B cell (primary cell): ENCODE data around the gene RNF130. TPM values are rescaled to one million over a fixed set of nuclear protein-coding genes. Genes with fewer than 3 reads are reported as not detected.

ENCODE experiments used
- ATAC-seq: fragments of 200-7000 bp; cut with Tn5 transposase; one replicate; pipeline ENCODE4 v1.10.0; 2021; ENCODE audit warnings: low read depth, mild to moderate bottlenecking, moderate number of reproducible peaks, moderate library complexity
- CTCF ChIA-PET: fragments of 350-600 bp; sonication (Branson Sonifier 250); formaldehyde crosslinking; loops from one replicate; lab custom pipeline; 2021; ENCODE audit warnings: antibody characterized with exemption, inconsistent platforms; lab: Charles Lee
- POLR2A ChIA-PET: fragments of 350-600 bp; sonication (Branson Sonifier 250); formaldehyde crosslinking; loops from one replicate; lab custom pipeline; 2021; ENCODE audit warnings: antibody characterized with exemption; lab: Charles Lee
- DNase-seq: peaks from one replicate; pipeline ENCODE4 v3.0.0; 2013
- H2AFZ ChIP-seq: 2 replicates; pipeline ENCODE4 v1.6.1; 2012; ENCODE audit warnings: mild to moderate bottlenecking, low read depth, low read length; ENCODE audit not compliant: insufficient read depth, poor library complexity, severe bottlenecking
- H3K27ac ChIP-seq, 2 donors: 1 replicate in 1 of 2; 2 replicates in 1 of 2; pipeline ENCODE4 v1.5.1; 2012 to 2013; ENCODE audit warnings: low read length in 2 of 2, mild to moderate bottlenecking in 2 of 2, moderate library complexity in 1 of 2
- H3K27me3 ChIP-seq, 4 experiments: fragments of 200-600 bp in 1 of 4; sonication (generic) in 1 of 4; replicated peaks in 1 of 4; 1 replicate in 2 of 4; 2 replicates in 2 of 4; pipeline versions ENCODE4 v1.6.1 to v1.7.0; 2013 to 2016; ENCODE audit warnings: low read length in 3 of 4, mild to moderate bottlenecking in 2 of 4, mixed read lengths in 1 of 4, moderate library complexity in 1 of 4; ENCODE audit not compliant: insufficient read depth in 4 of 4, control insufficient read depth in 3 of 4; ENCODE audit errors: control extremely low read depth in 1 of 4
- H3K36me3 ChIP-seq, 2 experiments: replicated peaks in 1 of 2; 1 replicate in 1 of 2; 2 replicates in 1 of 2; pipeline versions ENCODE4 v1.6.1 to v1.7.1; 2013; ENCODE audit warnings: low read length in 1 of 2; ENCODE audit not compliant: insufficient read depth in 2 of 2, control insufficient read depth in 1 of 2; ENCODE audit errors: control extremely low read depth in 1 of 2, extremely low read depth in 1 of 2
- H3K4me1 ChIP-seq, 2 donors: fragments of 200-600 bp in 1 of 2; sonication (generic) in 1 of 2; 1 replicate in 1 of 2; 2 replicates in 1 of 2; pipeline versions ENCODE4 v1.5.1 to v1.6.1; 2013 to 2017; ENCODE audit warnings: low read length in 2 of 2; ENCODE audit not compliant: control insufficient read depth in 2 of 2, insufficient read depth in 2 of 2
- H3K4me2 ChIP-seq: replicated peaks from 2 replicates; pipeline ENCODE3; 2012; ENCODE audit warnings: mild to moderate bottlenecking, low read depth, low read length; ENCODE audit not compliant: poor library complexity, severe bottlenecking
- H3K4me3 ChIP-seq, 5 experiments: fragments of 200-600 bp in 1 of 5; sonication (generic) in 1 of 5; 1 replicate in 3 of 5; 2 replicates in 2 of 5; pipeline versions ENCODE4 v1.5.1 to v1.7.0; 2011 to 2016; ENCODE audit warnings: low read length in 4 of 5, mild to moderate bottlenecking in 4 of 5, low read depth in 2 of 5, control low read depth in 1 of 5, moderate library complexity in 1 of 5; ENCODE audit not compliant: insufficient read depth in 1 of 5; ENCODE audit errors: control extremely low read depth in 1 of 5, extremely low read depth in 1 of 5
- H3K79me2 ChIP-seq: fragments of 200-600 bp; sonication (generic); one replicate; pipeline ENCODE4 v1.6.0; 2016; ENCODE audit warnings: low read length; ENCODE audit not compliant: control insufficient read depth, insufficient read depth
- H3K9ac ChIP-seq: fragments of 200-600 bp; sonication (generic); 2 replicates; pipeline ENCODE4 v1.6.1; 2017; ENCODE audit warnings: mild to moderate bottlenecking, low read length, moderate library complexity
- H3K9me3 ChIP-seq, 3 donors: one replicate each; pipeline versions ENCODE4 v1.6.1 to v1.7.1; 2013; ENCODE audit warnings: low read length in 2 of 3; ENCODE audit not compliant: control insufficient read depth in 2 of 3, insufficient read depth in 1 of 3; ENCODE audit errors: control extremely low read depth in 1 of 3
- H4K20me1 ChIP-seq: 2 replicates; pipeline ENCODE4 v1.6.0; 2012; ENCODE audit warnings: mild to moderate bottlenecking, low read length; ENCODE audit not compliant: insufficient read depth, control insufficient read depth, poor library complexity, severe bottlenecking
- H3K27ac Mint-ChIP-seq: one replicate; pipeline ENCODE4 v1.8.0; 2021; ENCODE audit warnings: mixed read lengths
- H3K27me3 Mint-ChIP-seq: one replicate; pipeline ENCODE4 v1.8.0; 2021; ENCODE audit warnings: mixed read lengths
- H3K4me1 Mint-ChIP-seq: one replicate; pipeline ENCODE4 v1.8.0; 2021; ENCODE audit warnings: mixed read lengths
- H3K4me3 Mint-ChIP-seq: one replicate; pipeline ENCODE4 v1.8.0; 2021; ENCODE audit warnings: mixed read lengths
- H3K9me3 Mint-ChIP-seq: one replicate; pipeline ENCODE4 v1.8.0; 2022; ENCODE audit warnings: mixed read lengths; ENCODE audit not compliant: insufficient read depth
- EZH2 ChIP-seq: IDR thresholded peaks from 2 replicates; pipeline ENCODE4 v1.6.1; 2012; ENCODE audit warnings: borderline replicate concordance, low read depth, mild to moderate bottlenecking, moderate library complexity, low read length; ENCODE audit not compliant: insufficient read depth, poor library complexity, severe bottlenecking
- WGBS: methylation state at CpG from one replicate; pipeline ENCODE4 v1.1.5; 2013; ENCODE audit warnings: missing lambda C conversion rate; ENCODE audit not compliant: insufficient coverage; 5-methylcytosine and 5-hydroxymethylcytosine counted together
- intact Hi-C: fragments of 100-400 bp; cut with micrococcal nuclease; formaldehyde crosslinking; loops from one replicate; pipeline ENCODE4 v1.10.0; 2022
- polyA plus RNA-seq: library from polyadenylated mRNA; depleted of rRNA; stranded (reverse); fragments of >200 nt; gene quantifications from 2 replicates; pipeline ENCODE4 v1.2.3, GENCODE V29; 2012
- total RNA-seq, 2 donors: library from RNA; stranded (reverse); fragments of 120-200 nt in 1 of 2; gene quantifications; 1 replicate in 1 of 2; 2 replicates in 1 of 2; pipeline versions ENCODE4 v1.2.3 to v1.2.4, GENCODE V29; 2013 to 2022
- TF ChIP-seq, protein P1 (sequence below): fragments of 200-600 bp; IDR thresholded peaks from one replicate; pipeline ENCODE4 v1.8.0; 2022; ENCODE audit warnings: antibody characterized with exemption, mild to moderate bottlenecking

Gene RNF130
- total and polyA plus RNA-seq, 2 donors (not counting 1 experiment from before 2014, with no cell fraction given): 18.1 to 25.8 TPM

DNA sequence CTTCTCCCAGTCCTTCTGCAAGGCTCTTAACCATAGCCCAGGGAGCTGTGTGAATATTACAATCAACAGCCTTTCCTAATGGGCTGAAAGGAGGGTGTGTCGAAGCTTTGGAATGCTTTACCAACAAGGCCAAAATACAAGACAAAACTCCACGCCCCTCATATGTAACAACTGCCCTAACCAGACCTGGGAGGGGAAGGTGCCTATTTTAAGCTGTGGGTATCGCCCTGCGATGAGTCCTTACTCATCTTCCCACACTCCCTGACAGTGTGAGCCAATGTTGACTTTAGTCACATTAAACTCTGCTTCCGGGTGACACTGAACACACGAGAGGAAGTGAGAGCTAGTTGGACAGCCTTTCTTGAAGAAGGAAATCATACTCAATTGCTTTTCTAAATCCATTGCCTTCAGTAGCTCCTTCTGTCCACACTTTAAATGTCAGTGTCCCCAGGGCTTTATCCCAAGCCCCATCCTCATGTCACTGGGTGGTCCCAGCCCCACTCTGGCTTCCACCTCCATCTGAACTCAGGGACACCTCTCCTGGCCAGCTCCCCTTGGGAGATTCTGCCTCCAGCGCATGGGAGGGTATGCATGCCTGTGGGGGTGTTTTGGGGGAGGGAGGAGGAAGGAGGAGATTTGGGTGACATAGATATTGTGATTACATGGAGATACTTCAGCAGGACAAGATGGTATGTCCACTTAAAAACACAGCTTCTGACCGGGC, 157.4 kb downstream of the RNF130 start:
- DNase-seq (no peak), ATAC-seq (peak; percentile 20)
- POLR2A ChIA-PET: interaction anchor here (0.6 to 0.8 kb wide), 3 partner anchors 57 to 121 kb away, joined by 3 read pairs; partner anchors contain the start of gene LTC4S
- Histone ChIP-seq H3K9me3 (peaks cover 0 to 7% (median 0%) of the 10 kb centered on the region in 3 donors), H3K9ac (no peak overlapping the region), H3K4me2 (no peak overlapping the region), H3K4me3 (no peak overlapping the region), H3K36me3 (no peaks in the 10 kb centered on the region), H4K20me1 (no peaks in the 10 kb centered on the region), H3K79me2 (peaks cover 8% of the 10 kb centered on the region), H3K4me1 (peaks cover 5 to 20% of the 10 kb centered on the region in 2 donors), H3K27ac (no peak overlapping the region), H3K27me3 (no peaks in the 10 kb centered on the region), H2AFZ (peak overlapping the region; percentile 40)
- H3K9me3 Mint-ChIP-seq: no peaks in the 10 kb centered on the region
- intact Hi-C loops: no loop called here
- H3K27me3 Mint-ChIP-seq: peaks cover 5% of the 10 kb centered on the region
- no peak overlapping the region for H3K4me3 Mint-ChIP-seq
- CTCF ChIA-PET: interaction anchor here (1.1 to 3.8 kb wide), 4 partner anchors 9 to 150 kb away, joined by 3 to 17 read pairs (median 4); no protein-coding TSS in a partner anchor
- no peak for TF ChIP-seq EZH2
- WGBS: 100% methylated on average over 1 of the region's 8 CpGs
- no peak overlapping the region for H3K27ac Mint-ChIP-seq
- H3K4me1 Mint-ChIP-seq: peaks cover 18% of the 10 kb centered on the region

DNA sequence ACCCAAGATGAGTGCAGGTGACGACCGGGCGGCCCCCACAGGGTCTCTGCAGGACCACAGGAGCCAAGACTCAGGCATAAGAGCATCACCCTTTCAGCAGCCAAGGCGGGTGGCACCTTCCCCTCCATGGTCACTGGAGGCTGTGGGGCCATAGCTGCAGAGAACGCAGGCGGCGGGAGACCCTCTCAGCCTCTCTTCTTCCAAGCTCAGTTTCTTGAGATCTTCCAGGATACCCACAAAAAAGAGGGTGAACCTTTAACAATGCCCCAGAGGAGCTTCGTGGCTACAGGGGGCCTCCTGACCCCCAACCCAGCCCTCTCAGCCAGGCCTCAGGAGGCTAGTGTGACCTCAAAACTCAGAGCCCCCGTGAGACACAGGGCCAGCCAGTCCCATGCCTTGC, 158.1 kb downstream of the RNF130 start:
- no peak overlapping the region for H3K27ac Mint-ChIP-seq
- TF ChIP-seq, protein P1, sequence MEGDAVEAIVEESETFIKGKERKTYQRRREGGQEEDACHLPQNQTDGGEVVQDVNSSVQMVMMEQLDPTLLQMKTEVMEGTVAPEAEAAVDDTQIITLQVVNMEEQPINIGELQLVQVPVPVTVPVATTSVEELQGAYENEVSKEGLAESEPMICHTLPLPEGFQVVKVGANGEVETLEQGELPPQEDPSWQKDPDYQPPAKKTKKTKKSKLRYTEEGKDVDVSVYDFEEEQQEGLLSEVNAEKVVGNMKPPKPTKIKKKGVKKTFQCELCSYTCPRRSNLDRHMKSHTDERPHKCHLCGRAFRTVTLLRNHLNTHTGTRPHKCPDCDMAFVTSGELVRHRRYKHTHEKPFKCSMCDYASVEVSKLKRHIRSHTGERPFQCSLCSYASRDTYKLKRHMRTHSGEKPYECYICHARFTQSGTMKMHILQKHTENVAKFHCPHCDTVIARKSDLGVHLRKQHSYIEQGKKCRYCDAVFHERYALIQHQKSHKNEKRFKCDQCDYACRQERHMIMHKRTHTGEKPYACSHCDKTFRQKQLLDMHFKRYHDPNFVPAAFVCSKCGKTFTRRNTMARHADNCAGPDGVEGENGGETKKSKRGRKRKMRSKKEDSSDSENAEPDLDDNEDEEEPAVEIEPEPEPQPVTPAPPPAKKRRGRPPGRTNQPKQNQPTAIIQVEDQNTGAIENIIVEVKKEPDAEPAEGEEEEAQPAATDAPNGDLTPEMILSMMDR: no peak
- no peak for TF ChIP-seq EZH2
- intact Hi-C loops: no loop called here
- peaks cover 18% of the 10 kb centered on the region for H3K4me1 Mint-ChIP-seq
- Histone ChIP-seq H3K4me2 (no peak overlapping the region), H3K4me3 (no peak overlapping the region), H3K27ac (no peak overlapping the region), H3K36me3 (no peaks in the 10 kb centered on the region), H3K9ac (no peak overlapping the region), H3K79me2 (peaks cover 14% of the 10 kb centered on the region), H3K9me3 (peaks cover 0 to 7% (median 0%) of the 10 kb centered on the region in 3 donors), H3K4me1 (peaks cover 7 to 24% of the 10 kb centered on the region in 2 donors), H2AFZ (no peak overlapping the region), H4K20me1 (no peaks in the 10 kb centered on the region), H3K27me3 (no peaks in the 10 kb centered on the region)
- WGBS: 78% methylated on average over 9 of the region's 9 CpGs
- ATAC-seq: no peak
- POLR2A ChIA-PET: no interaction called here
- DNase-seq: no peak
- CTCF ChIA-PET: interaction anchor here (1.1 to 3.8 kb wide), 3 partner anchors 10 to 62 kb away, joined by 3 to 17 read pairs (median 6); no protein-coding TSS in a partner anchor
- H3K27me3 Mint-ChIP-seq: peaks cover 5% of the 10 kb centered on the region
- H3K4me3 Mint-ChIP-seq: no peak overlapping the region
- H3K9me3 Mint-ChIP-seq: no peaks in the 10 kb centered on the region
